Measurements from ENCODE around the gene KCNQ4.

The KCNQ4 gene

GRCh38 chr1:40818264-40818961 lies 34.8 kb downstream of the KCNQ4 start:
- peak; percentile 61 to 69 for DNase-seq (ENCODE audit: low read depth in 2 of 2)

DNA sequence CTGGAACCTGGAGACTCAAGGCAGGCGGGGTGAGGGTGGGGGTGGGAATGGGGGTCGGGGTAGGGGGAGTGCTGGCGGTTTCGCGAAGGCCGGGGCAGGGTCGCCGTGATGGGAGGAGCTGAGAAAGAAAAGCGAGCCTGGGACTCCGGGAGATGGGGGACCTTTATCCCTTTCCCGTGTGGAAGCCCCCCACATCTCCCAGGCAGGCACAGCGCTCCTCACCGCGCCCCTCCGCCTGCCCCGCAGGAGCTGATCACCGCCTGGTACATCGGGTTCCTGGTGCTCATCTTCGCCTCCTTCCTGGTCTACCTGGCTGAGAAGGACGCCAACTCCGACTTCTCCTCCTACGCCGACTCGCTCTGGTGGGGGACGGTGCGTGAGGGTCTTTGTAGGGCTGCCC lies 35.5 kb downstream of the KCNQ4 start:
- DNase-seq (ENCODE audit: low read depth in 2 of 2), result no peak

DNA sequence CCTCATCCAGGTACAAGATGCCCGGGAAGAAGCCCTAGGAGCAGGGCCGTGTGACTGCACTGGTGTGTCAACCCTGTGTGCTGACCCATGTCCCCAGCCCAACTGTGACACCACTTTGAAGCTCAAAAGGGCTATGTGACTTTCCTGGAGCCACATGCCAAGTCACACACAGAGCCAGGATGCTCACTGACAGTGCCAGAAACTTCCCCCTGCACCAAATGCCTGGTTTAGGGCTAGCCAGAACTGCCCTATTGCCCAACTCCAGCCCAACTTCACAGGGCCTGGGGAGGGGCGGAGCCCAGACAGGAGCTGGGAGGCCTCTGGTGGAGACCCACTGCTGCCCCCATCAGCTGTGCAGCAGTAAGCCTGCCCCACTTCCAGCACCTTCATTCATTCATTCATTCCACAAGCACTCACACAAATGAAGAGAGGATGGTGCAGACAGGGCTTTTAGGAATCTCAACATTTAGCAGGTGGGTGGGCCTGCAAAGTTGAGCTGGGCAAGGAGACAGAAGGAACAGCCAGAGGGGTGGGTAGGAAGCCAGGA lies 36.7 kb downstream of the KCNQ4 start:
- DNase-seq (ENCODE audit: low read depth in 2 of 2), result no peak

DNA sequence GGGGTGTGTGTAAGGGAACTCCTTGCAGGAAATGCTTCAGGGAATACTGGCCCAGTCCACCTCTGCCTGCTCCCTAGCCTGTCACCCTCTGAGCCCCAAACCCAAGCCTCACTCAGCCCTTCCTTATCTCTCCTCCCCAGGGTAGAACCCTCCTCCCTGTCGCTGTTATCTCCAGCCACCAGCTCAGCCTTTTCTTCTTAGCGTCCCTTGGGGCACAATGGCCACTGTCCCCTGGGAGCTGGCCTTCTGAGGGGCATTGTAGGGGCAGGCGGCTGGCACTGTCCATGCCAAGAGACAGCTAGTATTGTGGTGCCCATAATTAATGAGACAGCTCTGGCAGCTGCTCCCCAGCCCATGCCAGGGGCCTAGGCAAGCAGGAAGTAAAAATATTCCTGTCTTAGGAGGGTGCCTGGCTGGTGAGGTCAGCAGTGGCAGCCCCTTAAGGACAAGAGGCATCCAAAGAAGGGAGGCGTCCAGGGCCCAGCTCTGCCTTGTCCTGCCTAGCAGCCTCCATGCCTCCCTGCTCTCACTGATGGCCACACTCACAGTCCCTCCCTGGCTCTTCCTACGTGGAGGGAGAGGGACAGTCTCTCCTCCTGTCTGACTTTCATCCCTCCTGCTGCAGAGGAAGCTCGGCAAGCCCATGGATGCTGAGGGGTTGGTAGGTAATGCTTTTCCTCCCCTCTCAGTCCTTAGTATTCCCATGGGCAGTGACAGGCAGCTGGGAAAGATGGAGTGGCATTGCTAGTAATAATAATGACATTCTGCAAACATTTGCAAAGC lies 37.5 kb downstream of the KCNQ4 start:
- DNase-seq (ENCODE audit: low read depth in 2 of 2), result no peak

GRCh38 chr1:40822890-40823289 lies 39.3 kb downstream of the KCNQ4 start:
- DNase-seq (ENCODE audit: low read depth in 2 of 2), result no peak

- no peak for DNase-seq (ENCODE audit: low read depth in 2 of 2)
These were observed 39.8 kb downstream of the KCNQ4 start for GRCh38 chr1:40823345-40823744.

DNA sequence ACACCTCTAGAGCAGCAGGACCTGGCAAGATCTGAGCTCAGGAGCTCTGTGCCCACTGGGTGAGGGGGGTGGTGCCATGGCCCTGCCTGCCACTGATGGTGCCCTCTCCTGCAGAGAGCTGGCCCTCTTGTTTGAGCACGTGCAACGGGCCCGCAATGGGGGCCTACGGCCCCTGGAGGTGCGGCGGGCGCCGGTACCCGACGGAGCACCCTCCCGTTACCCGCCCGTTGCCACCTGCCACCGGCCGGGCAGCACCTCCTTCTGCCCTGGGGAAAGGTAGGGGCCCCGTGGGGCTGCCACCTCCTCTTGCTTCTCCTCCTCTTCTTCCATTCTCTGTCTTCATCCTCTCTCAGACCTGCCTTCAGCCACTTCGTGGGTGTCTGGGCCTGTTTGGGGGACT lies 40.4 kb downstream of the KCNQ4 start:
- no peak for DNase-seq (ENCODE audit: low read depth in 2 of 2)

DNA sequence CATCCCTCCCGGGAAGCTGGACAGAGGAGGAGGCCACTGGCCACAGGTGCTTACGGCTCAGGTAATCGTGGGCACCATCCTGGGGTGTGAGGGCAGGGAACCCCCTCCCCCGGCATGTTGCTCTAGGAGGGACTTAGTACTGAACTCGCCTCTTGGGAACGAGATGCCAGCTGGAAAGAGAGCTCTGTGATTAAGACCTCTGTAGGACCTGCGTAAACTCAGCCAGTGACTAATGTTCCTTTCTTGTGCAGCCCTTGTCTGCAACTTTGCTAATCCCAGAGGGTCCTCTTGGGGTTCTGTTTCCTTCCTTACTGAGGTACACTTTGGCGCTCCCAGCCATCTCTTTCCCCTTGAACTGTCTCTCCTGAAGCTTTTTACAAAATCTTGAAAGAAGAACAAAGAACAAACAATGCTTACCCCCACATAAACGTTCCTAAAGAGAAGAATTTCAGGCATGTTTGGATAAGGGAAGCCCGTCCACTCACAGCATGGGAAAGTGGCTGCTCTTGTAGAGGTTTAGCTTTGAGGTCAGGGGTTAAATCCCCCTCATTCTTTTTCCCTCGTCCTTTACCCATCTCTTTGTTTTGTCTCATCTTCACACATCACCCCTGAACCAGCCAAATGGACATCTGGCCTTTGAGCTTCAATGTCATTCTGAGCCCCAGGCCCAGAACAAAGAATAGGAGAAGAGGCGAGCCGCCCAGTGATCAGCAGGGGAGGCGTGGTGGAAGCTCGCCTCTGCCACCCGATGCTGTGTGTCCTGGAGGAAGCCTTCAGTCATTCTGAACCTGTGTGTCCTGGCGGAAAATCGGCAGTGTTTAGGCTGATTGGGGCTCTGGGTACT lies 41.2 kb downstream of the KCNQ4 start:
- DNase-seq (ENCODE audit: low read depth in 2 of 2), result no peak

DNA sequence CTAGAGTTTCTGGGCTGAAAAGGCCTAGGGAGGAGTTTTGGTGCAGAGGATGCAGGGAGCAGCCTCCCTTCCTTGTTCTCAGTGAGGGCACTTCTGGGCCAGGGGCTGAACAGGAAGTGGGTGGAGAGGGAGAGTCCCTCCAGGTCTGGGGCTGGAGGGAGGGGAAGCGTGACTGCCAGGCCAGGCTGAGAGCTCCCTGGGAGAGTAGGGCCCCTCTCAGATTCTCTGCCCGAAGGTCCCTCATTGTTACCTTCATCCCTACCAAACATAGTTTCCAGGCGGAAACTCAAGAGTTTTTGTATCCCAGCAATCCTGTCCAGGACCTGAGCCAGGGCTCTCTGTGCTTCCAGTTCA lies 41.8 kb downstream of the KCNQ4 start:
- DNase-seq (ENCODE audit: low read depth in 2 of 2), result no peak

GRCh38 chr1:40825996-40826395 lies 42.4 kb downstream of the KCNQ4 start:
- DNase-seq (ENCODE audit: low read depth in 2 of 2), result no peak

DNA sequence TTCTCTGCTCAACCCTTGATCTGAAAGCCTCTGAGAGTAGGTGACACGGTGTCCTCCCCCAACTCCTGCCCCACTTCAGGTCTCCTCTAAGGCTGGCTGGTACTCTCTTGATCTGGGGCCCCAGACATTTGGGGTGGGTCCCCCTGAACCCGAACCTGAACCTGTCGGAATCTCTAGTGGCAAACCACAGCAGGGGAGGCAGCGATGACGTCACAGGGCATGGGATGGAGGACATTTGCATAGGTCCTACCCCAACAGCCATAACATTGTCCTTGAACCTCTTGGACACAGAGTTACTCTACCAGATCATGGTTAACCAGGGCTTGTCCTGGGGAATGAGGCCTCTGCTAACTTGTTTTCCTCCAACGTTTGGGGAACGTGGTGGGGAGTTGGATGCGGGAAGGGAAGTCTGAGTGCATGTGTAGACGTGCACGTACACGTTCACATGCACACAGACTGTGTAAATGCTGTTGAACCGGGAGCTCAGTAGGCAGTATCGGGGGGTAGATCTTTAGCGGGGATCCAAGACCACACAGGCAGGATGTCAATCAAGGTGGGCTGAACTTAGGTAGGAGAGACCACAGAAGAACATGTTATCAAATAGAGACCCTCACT lies 46.2 kb downstream of the KCNQ4 start:
- DNase-seq (ENCODE audit: low read depth in 2 of 2), result no peak

- DNase-seq (ENCODE audit: low read depth in 2 of 2), result no peak
These were observed 46.9 kb downstream of the KCNQ4 start for GRCh38 chr1:40830419-40830943.

GRCh38 chr1:40831001-40831732 lies 47.6 kb downstream of the KCNQ4 start:
- DNase-seq (ENCODE audit: low read depth in 2 of 2), result no peak

GRCh38 chr1:40833979-40834378 lies 50.4 kb downstream of the KCNQ4 start:
- DNase-seq (ENCODE audit: low read depth in 2 of 2), result no peak

GRCh38 chr1:40834968-40835545 lies 51.5 kb downstream of the KCNQ4 start:
- DNase-seq (ENCODE audit: low read depth in 2 of 2), result no peak

- DNase-seq (ENCODE audit: low read depth in 2 of 2), result no peak
These were observed 52.7 kb downstream of the KCNQ4 start for GRCh38 chr1:40836283-40836682.

DNA sequence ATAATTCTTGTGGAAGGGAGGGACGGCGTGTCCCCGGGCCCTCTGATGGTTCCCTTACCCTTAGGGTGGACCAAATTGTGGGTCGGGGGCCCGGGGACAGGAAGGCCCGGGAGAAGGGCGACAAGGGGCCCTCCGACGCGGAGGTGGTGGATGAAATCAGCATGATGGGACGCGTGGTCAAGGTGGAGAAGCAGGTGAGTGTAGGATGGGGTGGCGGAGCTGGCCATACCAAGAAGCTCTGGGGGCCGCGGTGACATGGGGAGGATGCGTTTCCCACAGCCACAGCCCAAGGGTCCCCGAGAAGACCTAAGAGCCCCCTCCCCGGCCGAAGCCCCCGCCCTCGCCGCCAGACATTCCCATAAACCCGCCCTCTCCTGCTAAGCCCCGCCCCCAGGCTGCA lies 54.0 kb downstream of the KCNQ4 start:
- no peak for DNase-seq (ENCODE audit: low read depth in 2 of 2)

- no peak for DNase-seq (ENCODE audit: low read depth in 2 of 2)
These were observed 54.7 kb downstream of the KCNQ4 start for GRCh38 chr1:40838045-40838979.
